SH-SY5Y (cell line): ENCODE data around the gene CORO2B.

Experiments
- GATA2 ChIP-seq: IDR thresholded peaks from 2 replicates; pipeline ENCODE4 v1.6.1; 2011; ENCODE audit warnings: mild to moderate bottlenecking, low read depth, low read length
- GATA3 ChIP-seq: IDR thresholded peaks from 2 replicates; pipeline ENCODE4 v1.6.1; 2011; ENCODE audit warnings: low read depth, mild to moderate bottlenecking, low read length, moderate library complexity

GRCh38 chr15:68729789-68730411 lies 151.1 kb downstream of the CORO2B start:
- TF ChIP-seq GATA2 (no peak), GATA3 (no peak)
